ENCODE data around the gene HOXD9.

Gene HOXD9

DNA sequence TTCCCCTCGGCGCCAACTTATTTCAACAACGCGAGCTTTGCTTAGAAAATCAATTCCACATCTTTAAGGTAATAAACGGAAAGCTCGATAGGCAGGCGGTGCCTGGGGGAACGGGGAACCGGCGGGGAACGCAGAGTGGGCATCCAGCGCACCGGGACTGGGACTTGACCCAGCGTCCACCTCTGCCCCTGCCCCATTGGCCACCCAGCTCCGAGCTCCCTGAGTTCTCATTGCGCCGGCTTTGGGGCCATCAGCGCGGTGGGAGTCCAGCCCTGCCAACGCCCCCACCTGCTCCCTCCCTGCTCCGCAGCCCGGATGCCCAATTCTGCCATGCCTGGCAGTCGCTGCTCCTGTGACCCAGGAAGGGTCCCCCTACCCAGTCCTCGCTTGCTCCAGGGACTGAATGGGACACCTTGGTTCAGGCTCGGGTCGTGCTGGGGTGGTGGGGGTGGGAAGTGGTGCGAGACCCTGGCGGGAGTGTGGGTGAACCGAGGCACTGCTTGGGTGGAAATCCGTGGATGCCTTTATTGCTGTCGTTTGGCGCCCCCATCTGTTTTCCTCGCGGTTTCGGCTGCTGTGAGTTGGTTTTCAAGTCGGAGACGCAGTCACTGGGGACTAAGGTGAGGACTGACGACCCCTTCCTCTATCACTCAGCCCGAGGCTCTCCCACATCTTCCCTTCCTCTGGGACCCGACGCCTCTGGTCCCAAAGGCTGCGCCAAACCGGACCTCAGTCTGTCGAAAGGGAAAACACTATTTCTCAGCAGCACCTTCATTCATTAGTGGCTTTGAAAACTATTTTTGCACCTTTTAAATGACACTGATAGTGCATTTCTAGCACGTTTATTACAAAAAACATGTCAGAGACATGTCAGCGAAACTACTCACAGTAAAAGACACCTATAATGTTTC is 36.4 kb upstream of the HOXD9 start:
- peak; percentile 14 to 20 for DNase-seq

- DNase-seq = no peak
Measured at GRCh38 chr2:176087330-176088047, 35.0 kb upstream of the HOXD9 start.

DNA sequence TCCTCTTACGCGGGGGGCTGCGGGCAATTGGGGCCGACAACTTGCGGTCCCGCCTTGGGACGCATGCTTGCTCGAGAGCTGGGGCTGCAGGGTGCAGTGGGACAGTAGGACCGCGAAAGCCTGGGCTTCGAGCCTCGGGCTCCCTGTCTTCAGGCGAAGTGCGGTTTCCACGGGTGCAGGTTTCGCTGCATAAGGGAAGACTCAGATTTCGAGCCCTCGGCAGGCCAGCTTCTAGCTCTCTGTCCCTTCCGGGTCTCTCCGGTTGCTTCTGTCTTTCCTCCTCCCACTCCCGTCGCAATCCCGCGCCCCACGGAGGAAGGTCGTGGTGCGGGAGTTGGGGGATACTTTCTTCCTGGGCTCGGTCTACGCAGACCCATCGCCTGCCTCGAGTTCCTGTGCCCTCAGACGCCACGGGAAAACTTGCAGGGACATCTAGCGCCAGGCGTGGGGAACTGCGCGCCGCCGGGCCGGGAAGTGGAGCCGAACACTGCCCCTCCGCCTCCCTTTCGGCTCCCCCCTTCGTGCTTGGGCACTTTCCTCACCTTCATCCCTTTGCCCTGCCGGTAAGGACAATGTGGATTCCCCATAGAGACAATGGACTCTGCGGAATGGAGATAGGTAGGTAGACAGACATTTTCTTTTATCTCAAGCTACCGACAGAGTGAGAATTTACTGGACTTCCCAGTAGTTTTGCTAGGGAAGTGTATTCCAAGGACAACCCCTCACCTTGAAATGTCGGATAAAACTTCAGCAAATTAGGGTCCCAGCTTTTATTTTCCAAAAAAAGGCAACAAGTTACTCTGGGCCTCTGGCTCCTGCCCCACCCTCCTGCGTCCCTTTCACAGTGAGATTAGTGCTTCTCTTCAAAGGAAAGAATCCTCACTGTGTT is 34.2 kb upstream of the HOXD9 start:
- DNase-seq = peak in 1 of 2 donors; percentile 8

GRCh38 chr2:176088937-176089842 is 33.3 kb upstream of the HOXD9 start:
- no peak for DNase-seq

GRCh38 chr2:176089843-176090395 is 32.6 kb upstream of the HOXD9 start:
- DNase-seq = no peak

GRCh38 chr2:176090862-176091261 is 31.7 kb upstream of the HOXD9 start:
- no peak for DNase-seq

- DNase-seq = no peak
Measured at GRCh38 chr2:176091329-176092258, 30.9 kb upstream of the HOXD9 start.

DNA sequence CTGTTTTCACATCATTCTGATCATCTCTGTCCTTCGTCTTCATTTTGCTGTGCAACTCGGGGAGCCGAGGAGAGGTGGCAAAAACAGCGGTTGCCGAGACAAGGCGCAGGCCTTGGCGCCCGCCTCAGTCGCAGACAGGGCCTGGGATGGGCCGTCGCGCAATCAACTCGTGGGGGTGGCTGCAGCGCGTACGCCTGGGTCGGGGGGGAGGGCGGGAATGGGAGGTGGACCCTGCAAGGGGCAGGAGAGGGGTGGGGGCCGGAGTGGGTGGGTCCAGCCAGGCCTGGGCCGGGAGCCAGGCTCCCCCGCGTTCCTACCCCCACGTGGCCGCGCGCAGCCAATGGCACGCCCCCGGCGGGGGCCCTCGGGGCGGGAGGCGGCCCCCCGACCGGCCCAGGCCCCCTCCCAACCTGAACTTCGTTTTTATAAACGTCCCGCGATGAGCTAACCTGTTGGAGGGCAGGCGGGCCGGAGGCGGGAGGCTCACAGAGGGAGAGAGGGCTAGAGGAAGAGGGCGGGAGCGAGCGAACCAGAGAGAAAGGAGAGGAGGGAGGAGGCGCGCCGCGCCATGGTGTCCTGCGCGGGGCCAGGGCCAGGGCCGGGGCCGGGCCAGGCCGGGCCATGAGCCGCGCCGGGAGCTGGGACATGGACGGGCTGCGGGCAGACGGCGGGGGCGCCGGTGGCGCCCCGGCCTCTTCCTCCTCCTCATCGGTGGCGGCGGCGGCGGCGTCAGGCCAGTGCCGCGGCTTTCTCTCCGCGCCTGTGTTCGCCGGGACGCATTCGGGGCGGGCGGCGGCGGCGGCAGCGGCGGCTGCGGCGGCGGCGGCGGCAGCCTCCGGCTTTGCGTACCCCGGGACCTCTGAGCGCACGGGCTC is 30.0 kb upstream of the HOXD9 start, which contains the start of gene HOXD13:
TSS of gene HOXD13 (plus strand) at position 452 of the 875 bp plus-strand sequence. CDS start at position 622, 170 bp downstream.
- no peak for DNase-seq

DNA sequence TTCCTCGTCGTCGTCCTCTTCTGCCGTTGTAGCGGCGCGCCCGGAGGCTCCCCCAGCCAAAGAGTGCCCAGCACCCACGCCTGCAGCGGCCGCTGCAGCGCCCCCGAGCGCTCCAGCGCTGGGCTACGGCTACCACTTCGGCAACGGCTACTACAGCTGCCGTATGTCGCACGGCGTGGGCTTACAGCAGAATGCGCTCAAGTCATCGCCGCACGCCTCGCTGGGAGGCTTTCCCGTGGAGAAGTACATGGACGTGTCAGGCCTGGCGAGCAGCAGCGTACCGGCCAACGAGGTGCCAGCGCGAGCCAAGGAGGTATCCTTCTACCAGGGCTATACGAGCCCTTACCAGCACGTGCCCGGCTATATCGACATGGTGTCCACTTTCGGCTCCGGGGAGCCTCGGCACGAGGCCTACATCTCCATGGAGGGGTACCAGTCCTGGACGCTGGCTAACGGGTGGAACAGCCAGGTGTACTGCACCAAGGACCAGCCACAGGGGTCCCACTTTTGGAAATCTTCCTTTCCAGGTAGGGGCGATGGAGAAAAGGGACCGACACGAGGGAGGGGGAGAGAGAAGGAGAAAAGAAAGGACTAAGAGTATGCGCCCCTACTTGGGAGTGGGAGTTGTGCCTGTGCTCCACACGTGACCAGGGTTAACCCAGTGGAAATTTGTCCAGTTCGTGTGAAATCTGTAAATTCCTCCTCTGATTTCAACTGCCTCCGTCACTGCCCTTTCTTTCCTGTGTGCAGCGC is 29.2 kb upstream of the HOXD9 start:
- no peak for DNase-seq

- no peak for DNase-seq
Measured at GRCh38 chr2:176093898-176094249, 28.6 kb upstream of the HOXD9 start.

- DNase-seq = no peak
Measured at GRCh38 chr2:176094349-176094748, 28.2 kb upstream of the HOXD9 start.

DNA sequence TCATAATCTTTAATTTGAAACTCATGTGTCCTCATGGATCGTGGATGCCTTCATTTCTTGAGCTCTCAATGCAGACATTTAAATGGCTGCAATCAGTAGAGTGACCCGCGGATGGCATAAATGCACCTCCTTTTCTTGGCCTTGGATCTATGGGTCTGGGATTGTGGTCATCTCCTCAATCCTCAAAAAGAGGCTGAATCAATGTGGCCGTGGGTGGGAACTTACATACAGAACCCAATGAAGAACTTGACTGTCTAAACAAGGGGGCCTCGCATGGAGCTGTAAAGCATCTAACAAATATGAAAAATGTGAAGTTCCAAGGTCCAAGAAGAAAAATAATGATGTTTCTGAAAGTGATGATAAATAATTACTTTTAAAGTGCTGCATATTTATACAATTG is 27.1 kb upstream of the HOXD9 start:
- no peak for DNase-seq

DNA sequence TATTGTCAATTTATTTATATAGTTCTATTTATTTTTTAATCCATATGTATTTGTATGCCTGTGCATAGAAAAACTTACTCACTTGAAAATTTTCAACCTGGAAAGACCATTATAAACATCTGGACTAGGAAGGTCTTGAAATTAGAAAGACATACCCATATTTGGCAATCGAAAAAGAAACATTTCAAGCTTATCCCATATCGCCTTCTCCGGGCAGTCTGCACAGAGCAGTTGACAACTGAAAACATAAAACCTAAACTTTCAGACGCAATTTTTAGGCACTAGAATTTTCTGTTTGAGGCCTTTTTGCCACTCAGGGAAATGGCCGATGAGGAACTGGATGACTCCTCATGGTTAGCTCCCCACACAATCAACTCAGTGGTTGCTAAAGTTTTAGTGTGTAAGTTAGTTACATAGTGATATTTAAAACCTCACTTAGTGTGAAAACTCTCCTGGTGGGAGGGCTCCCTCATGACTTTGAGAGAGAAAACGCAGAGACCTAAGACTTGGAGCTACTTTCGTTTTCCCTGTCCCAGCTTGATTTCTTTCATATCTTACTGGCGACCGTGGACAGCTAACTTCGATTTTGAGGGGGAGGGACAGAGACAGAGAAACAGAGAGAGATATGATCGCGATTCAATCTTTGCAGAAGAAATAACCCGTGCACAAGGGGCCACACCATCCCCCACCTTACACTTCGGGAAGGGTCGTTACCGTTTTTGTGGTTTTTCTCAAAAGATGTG is 26.1 kb upstream of the HOXD9 start:
- no peak for DNase-seq

DNA sequence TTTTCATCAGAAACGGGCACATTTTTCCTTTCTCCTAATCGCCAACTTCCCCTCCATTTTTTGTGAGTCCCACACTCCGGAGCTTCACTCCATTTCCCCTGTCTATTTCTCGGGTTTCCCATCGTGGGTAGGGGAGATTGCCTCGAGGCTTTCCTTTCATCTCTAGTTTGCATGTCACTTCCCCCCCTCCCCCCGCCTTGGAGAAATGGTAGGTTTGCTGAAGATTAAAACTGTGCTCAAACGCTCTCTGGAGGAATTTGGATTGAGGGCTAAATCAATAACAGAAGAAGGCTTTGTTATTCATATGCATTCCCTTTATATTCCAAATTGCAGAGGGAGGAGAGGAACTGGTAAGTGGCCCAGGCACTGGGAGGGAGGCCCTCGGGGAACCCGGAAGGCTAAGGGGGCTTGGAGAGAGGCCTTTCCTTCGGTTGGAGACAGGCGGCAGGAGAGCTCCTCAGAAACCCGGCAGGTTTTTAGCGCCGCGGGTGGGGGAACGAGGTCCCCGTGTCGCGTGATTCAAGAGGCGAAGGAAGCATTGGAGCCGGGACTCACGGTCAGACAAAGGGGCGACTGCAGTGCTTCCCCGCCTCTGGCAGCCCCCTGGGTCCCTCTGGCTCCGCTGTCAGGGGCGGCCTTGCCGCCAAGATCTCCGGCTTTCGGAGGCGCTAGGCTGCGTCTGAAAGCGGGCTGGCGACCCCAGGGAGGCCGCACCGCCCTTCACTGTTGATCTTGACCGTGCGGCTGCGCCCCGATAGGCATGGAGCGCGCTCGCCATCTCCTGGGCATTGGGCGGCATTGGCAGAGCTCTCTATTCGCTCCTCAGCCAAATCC is 25.3 kb upstream of the HOXD9 start:
- DNase-seq = peak in 1 of 2 donors; percentile 9

DNA sequence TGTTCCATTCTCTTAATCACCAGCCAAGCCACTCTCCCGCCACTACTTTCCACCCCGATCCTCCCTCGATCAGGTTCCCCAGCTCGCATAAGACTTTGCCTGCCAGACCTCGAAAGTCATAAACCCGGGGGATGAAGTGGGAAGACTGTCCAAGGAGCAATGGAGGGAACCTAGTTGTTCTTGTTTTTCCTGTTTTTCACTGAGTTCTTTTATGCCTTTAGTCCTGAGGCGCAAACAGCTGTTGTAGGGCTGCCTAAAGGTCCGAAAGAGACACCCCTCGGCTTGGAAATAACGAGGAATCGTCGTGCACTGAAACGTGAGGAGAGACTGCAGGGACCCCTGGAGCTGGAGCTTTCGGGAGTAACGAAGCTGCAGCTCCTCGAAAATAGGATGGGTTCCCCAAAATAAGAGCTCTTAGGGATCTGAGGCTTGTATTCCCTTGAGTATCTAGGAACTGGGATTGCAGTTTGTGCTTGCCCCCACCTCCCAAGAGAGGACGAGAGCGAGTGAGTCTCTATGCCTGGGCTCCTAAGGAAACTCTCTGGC is 24.6 kb upstream of the HOXD9 start:
- DNase-seq = no peak

- no peak for DNase-seq
Measured at GRCh38 chr2:176098366-176099158, 24.0 kb upstream of the HOXD9 start.

Data from hippocampal formation (tissue), 2 donors.